Measurements from ENCODE around the gene PMM2.
"Not testable (repeated sequence)": the region's sequence is repeated elsewhere in the genome, so short reads cannot be mapped to it uniquely, and the experiment has no call there.

The PMM2 gene

DNA sequence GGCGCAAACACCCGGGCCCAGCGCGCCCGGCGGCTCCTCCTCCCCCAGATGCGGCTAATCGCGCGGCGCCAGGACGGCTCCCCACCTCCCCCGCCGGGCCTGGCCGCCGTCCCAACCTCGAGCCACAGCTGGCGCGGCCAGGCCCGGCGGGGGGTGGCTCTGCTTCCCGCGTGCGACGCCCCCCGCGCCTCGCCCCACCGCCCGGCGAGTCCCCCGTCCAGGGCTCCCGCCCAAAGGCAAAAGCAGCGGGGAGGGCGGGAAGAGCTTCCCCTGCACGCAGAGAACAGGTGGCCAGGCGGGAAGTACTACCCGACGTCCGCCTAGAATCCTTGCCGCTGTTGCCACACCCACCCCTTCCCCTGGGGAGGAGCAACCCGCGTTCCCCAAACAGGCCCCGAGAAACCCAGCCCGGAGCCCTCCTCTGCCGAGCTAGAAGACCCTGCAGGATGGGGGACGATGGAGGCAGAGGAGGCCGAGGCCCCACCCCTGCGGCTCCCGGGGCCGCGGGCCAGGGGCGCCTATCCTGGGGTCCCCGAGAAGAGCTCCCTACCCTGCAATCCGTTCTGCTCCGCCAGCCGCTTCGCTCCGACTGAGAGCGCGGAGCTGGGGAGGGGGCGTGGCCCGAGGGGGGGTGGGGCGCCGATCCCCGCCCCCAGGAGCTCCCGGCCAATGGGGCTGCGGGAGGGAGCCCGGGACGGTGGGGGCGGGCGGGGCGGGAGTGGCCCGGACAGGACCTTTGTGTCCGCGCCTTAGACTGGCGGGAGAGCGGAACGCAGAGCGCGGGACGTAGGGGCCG lies 71.0 kb downstream of the PMM2 start, which contains the start of gene CARHSP1:
CARHSP1 (minus strand) TSS at position 591 of the 796 bp plus-strand sequence. CDS start 9,678 bp downstream, outside the sequence.
- DNase-seq = peak; percentile 90

DNA sequence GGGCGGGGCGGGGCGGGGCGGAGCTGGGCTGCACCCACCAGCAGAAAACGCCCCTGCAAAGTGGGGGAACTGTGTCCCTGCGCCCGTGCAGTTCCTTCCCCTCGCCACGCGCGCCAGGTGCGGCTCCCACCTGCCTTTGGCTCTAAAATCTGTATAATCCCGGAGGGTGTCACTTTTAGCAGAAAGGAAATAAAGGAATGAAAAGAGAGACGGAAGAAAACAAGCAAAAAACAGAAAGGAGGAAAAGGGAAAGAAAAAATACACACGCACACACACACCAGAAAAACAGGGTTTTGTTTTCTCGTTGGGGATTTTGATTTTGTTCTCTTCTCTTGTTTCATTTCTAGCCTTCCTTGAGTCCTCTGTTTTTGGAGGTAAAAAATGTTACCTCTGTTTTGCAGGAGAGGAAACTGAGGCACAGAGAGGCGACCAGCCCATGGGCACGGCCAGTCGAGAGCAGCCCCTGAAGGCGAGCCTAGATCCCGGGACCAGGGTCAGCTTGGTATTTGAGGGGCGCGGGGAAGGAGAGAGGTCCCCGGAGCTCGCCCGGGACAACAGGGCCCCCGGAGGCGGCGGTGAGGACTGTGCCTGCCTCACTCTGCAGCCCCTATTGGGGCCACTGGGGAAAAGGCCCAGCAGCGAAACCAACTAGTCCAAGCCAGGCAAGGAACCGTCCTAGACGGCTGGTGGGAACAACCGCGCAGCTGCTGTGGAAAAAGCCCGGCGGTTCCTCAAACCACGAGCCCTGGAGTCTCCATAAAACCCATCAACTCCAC lies 71.8 kb downstream of the PMM2 start:
- no peak for DNase-seq

DNA sequence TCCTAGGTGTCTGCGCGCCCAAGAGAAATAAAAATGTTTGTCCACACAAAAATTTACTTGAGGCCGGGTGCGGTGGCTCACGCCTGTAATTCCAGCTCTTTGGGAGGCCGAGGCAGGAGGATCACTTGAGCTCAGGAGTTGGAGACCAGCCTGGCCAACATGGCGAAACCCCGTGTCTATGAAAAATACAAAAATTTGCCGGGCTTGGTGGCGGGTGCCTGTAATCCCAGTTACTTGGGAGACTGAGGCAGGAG lies 72.3 kb downstream of the PMM2 start:
- not testable (repeated sequence) for DNase-seq

DNA sequence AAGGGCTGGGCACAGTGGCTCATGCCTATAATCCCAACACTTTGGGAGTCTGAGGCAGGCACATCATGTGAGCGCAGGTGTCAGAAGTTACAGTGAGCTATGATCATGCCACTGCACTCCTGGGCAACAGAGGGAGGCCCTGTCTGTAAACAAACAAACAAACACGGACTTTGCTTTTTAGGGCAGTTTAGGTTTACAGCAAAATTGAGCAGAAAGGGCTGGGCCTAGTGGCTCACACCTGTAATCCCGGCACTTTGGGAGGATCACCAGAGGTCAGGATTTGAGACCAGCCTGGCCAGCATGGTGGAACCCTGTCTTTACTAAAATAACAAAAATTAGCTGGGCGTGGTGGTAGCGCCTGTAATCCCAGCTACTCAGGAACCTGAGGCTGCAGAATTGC lies 74.4 kb downstream of the PMM2 start:
- DNase-seq = no peak

DNA sequence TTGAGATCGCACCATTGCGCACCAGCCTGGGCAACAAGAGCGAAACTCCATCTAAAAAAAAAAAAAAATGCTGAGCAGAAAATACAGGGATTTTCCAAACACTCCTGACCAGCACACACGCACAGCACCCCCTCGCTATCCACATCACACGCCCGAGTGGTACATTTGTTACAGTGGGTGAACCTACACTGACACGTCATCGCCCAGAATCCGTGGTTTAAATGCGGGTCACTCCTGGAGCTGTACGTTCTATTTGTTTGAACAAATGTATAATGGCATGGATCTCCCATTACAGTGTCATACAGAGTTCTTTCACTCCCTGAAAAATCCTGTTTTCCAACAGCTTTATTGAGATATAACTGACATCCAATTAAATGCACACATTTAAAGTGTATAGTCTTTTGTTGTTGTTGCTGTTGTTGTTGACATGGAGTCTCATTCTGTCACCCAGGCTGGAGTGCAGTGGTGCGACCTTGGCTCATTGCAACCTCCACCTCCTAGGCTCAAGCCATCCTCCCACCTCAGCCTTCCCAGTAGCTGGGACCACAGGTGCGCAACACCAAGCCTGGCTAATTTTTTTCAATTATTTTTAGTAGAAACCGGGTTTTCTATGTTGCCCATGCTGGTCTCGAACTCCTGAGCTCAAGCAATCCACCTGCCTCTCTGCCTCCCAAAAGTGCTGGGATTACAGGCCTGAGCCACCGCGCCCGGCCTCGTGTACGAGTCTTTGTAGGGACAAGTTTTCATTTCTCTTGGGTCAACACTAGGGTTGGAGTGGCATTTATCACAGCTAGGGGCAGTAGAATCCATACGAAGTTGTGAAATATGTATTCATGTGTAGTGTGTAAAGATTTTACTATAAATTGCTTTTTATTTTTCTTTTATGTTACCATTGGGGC lies 75.6 kb downstream of the PMM2 start:
- DNase-seq = no peak

DNA sequence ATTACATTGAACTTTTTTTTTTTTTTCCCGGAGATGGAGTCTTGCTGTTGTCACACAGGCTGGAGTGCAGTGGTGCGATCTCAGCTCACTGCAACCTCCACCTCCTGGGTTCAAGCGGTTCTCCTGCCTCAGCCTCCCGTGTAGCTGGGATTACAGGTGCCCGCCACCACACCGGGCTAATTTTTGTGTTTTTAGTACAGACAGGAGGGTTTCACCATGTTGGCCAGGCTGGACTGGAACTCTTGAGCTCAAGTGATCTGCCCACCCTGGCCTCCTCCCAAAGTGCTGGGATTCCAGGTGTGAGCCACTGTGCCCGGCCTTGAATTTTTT lies 76.2 kb downstream of the PMM2 start:
- DNase-seq = not testable (repeated sequence)

DNA sequence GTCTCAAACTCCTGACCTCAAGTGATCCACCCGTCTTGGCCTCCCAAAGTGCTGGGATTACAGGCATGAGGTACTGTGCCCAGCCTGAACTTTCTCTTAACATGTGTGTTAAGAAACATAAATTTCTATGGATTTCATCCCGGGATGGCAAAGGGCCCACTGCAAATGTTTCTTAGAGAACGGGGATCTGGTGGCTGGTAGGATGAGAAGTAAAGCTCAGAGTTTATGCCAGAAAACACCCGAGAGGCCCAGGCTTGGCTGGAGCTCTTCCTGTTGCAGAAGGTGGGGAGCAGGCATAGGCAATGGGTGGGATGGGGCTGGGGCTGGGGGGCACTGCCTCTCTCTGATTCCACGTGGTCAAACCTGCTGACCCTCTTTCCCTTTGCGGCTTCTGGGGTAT lies 76.7 kb downstream of the PMM2 start:
- no peak for DNase-seq

DNA sequence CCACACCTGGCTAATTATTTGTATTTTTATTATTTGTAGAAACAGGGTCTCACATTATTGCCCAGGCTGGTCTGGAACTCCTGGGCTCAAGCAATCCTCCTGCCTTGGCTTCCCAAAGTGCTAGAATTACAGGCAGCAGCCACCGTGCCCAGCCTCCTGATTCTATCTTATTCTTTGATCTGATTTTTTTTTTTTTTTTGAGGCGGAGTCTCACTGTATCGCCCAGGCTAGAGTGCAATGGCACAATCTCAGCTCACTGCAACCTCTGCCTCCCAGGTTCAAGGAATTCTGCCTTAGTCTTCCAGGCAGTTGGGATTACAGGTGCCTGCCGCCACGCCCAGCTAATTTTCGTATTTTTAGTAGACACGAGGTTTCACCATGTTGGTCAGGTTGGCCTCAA lies 77.7 kb downstream of the PMM2 start:
- not testable (repeated sequence) for DNase-seq

DNA sequence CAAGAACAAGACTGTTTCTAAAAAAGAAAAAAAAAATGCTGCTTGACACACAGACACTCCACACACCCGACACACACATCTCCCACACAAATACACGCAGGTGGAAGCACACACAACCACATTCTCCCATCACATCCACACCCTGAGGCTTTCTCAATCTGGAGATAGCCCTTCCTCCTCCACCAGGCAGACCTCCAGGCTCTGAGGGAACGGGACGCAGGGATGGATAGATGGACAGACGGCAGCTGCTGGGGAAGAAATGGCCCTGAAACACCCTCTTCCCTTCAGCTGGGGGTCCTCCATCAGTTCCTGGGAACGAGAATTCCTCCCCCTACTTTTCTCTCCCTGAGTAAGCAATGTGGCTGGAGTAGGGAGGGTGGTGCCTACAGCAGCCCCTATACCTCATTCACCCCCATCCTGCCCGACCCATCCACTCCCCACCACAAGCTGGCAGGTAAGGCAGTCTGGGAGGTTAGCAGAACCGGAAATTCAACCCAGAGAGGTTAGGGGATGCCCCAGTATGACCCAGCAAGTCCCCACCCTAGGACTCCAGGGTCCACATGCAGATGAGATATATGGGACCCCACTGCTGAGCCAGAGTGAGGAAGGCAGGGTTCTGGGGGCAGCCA lies 80.4 kb downstream of the PMM2 start:
- DNase-seq = no peak

DNA sequence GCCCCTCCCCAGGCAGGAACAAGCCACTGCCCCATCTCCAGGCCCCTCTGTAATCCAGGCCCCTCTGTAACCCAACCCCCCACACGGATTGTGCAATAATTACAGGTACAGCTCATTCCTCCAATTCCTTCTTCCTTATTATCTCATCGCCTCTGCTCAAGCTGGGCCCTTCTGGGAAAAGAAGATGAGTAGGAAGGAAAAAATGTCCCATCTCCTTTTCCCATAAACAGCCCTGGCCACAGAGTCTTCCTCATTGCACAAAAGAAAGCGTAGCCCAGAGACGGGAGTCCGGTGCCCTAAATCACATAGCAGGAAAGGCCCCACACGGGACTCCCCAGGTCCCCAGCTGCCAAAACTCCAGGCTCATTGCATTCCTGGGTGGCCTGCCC lies 80.9 kb downstream of the PMM2 start:
- no peak for DNase-seq

DNA sequence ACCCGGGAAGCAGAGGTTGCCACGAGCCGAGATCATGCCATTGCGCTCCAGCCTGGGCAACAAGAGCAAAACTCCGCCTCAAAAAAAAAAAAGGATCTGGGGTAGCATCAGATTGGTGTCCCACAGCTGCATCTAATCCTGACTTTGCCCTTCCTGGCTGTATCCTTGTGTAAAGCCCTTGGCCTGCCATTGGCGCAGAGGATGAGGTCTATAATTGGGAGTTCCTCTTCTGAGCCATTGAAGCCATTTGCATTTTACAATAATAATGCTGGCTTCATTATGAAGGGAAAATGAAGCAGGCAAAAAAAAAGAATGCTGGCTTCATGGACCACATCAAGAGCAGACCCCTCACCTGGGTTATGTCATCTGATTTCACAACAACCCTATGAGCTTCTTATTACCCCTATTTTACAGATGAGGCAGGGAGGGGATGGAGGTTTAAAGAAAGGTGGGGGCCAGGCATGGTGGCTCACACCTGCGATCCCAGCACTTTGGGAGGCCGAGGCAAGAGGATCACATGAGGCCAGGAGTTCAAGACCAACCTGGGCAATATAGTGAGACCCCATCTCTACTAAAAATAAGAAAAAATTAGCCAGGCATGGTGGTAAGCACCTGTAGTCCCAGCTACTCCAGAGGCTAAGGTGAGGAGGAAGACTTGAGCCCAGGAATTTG lies 83.3 kb downstream of the PMM2 start:
- DNase-seq = no peak

DNA sequence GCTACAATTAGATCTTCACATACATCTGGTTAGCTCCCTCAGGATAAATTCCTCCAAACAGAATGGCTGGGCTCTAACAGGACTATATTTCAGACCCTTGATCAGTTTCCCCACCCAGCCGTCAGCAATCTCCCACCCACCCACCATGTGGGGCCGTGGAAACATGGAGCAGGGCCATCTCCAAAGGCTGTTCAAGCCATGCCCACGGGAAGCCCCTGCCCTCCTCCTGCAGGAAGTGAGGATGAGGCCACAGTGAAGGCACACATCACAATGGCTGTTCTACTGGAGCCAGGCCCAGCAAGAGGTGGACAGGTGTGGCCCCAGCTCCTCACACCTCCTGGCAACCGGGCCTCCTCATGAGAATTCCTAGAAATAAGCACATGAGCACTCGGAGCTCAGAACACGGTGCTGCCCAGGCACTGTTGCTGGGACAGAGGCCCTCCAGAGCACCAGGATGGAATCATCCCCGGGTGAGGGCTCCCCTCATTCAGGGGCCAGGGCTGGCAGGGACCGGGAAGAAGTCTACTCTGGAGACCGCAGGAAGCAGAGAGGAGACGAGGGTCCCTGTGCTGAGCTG lies 84.5 kb downstream of the PMM2 start, which contains the start of gene LITAFD:
LITAFD (plus strand) TSS at position 311 of the 577 bp plus-strand sequence. CDS start 2,005 bp downstream, outside the sequence.
- no peak for DNase-seq

DNA sequence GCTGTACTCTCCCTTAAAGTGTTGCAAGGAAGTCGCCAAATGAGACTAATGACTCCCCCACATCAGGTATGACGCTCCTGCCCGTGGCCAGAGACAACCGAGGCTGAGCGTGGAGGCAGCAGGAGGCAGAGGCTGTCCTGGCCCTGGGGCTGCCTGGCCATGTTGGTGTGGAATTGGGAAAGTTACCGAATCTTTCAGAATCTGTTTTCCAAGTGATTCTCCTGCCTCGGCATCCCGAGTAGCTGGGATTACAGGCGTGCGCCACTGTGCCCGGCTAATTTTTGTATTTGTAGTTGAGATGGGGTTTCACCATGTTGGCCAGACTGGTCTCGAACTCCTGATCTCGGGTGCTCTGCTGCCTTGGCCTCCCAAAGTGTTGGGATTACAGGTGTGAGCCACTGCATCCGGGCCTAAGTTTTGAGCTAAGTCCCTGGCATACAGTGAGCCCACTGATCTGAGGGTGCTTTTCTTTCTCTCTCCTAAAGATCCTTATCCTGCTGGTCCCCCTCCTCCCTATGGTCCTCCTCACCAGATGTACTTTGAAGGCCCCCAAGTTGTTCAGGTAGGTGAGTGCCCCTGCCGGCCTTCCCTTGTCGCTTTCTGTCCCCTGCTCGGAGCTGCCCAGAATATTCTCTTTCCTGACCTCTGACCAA lies 85.2 kb downstream of the PMM2 start:
- no peak for DNase-seq

DNA sequence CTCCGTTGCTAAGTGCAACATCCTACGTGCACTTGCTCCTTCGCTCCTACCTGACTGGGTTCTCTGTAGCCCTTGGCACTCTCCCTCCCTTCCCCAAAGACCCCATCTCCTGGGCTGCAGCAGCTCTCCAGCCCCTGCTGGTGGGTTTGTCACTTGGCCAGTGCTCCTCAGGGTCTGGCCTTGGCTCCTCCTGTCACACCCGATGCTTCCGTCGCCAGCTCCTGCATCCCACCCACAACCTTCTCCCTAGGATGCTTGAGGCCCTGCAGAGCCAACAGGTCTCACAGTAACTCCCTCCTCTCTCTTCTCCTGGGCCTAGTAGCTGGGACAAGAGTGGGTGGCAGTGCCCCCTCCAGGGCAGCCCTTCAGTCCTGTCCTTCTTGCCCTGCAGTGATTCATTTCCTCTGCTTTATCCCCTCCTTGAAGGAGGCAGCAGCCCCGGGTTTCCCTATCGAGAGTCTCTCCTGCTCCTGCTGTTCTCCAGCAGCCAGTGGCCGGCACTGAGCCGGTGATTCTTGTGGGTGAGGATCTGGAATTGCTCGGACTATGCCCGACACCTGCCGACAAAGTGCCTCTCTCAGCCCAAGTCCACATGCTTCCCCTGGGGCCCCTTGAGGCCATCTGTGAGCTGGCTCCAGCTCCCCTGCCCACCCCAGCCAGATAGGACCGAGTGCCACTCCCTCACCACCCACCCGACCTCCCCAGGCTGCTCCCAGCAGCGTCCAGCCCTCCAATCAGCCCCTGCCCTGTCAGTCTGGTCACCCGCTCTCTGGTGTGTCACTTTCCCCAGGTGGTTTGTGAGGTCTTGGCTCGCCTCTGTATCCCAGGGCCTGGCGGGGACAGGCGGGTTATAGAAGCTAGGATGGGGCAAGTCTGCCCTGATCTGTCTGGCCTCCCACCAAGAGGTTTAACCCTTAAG lies 88.3 kb downstream of the PMM2 start:
- DNase-seq = no peak

DNA sequence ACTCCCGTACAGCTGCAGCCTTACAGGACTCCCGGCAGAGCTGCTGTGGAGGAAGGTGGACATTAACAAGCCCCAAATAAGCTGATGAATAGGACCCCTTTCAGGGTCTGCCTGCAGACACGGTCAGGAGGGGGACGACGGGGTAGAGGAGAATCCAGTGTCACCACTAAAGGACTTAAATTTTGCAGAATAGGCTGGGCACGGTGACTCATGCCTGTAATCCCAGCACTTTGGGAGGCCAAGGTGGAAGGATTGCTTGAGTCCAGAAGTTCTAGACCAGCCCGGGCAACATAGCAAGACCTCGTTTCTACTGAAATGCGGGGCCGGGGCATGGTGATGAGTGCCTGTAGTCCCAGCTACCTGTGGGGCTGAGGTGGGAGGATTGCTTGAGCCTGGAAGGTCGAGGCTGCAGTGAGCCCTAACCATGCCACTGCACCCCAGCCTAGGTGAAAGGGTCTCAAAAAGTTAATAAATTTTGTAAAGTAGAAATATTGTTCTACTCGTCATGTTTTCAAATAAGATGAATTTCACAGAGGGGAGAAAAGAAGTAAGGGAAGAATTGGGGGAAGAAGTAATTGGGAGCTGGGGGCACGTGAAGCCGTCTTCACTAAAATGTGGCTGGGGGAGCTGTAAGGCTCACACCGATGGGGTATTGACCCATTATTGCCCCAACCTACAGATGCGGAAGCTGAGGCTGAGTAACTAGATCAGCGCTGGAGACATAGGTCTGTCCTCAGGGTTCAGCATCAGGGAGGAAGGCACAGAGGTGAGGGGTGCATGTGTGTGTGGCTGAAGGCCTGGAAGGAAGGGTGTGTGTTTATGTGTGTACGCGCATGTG lies 89.2 kb downstream of the PMM2 start:
- no peak for DNase-seq

DNA sequence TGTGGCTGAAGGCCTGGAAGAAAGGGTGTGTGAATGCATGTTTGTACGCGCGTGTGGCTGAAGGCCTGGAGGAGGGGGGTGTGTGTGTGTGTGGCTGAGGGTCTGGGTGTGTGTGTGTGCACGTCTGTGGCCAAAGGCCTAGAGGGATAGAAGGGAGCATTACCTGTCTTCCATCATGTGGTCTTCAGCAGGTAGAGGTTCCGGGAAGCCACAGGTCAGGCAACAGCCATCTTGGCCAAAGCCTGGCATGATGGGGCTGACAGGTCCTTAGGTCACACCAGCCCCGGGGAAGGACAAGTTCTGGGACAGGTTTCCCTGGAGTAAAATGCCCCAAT lies 89.8 kb downstream of the PMM2 start:
- no peak for DNase-seq

DNA sequence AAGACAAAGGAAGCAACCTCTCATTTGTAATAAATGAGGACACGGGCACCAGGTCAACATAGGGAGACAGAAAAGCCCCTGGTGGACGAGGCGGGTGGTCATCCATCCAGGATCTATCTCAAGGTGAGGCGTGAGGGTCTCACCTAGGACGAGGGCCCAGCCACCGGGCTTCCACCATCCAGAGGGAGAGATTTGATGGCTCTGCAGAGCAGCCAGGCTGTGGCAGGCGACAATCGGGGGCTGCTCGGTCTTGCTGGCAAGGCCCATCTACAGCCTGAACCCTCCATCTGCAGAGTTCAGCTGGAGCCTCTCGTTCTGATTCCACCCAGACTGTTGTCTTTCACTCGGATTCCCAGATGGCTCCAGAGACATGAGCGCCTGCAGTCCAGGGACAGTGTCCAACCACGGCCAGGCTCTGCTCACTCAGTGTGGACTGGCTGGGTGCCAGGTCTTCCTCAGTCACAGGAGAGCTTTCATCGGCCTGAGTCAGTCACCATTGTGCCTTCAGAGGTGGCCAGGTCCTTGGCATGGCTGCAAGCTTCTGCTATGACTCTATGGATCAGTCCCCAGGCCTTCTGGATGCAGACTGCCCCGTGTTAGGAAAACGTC lies 90.4 kb downstream of the PMM2 start:
- DNase-seq = no peak

DNA sequence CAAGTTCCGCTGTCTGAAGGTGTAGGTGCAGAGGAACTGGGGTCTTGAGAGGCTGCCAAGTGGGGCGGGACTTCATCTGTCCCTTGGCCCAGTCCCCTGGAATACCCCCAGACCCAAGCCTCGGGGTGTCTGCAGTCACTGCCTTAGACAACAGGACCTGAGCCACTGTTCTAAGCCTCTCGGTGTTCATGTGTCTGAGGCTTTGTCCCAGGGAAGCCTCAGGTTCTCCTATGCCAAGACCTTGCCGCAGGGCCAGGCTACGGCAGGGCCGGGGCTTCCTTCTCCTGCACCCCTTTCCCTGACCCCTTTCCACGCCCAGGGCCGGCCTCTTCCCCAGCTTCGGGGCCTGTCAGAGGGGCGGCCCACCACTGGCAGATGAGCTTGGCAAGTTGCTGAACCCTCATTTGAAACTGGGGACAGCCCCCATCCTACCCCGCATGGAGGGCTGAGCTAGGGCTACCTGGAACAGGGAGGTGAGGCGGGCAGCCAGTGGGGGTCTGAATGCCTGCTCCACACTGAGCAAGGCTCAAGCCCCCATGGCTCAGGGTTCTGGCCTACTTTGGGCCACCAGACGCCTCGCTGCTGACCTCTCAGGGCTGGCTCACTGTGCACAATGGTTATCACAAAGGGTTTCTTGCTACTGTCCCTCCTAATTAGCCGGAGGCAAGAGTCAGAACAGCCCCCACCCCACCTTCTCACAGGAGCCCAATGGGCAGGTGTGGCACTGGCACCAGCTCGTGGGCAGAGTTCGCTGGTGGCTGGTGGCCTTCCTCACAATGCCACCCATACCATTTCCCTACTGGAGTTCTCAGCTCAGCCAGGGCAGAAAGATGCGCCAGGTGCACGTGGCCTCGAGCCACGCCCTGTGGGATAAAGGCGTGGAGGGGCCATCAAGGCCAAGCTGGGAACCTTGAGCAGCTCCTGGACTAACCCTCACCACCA lies 91.6 kb downstream of the PMM2 start:
- DNase-seq = no peak

Data from activated effector memory CD4-positive, alpha-beta T cell treated with anti-CD3 and anti-CD28 coated beads, Interleukin-2, amount 50 U/mL, for 16 hours (primary cell).